T-helper 22 cell (primary cell): ENCODE data around the gene THAP7.
A peak's percentile ranks its signal among the peaks of the same experiment; 100 is the strongest.

Experiments
- DNase-seq: peaks from one replicate; pipeline ENCODE4 v3.0.0-alpha.2; 2020; ENCODE audit warnings: low read depth

THAP7 gene

DNA sequence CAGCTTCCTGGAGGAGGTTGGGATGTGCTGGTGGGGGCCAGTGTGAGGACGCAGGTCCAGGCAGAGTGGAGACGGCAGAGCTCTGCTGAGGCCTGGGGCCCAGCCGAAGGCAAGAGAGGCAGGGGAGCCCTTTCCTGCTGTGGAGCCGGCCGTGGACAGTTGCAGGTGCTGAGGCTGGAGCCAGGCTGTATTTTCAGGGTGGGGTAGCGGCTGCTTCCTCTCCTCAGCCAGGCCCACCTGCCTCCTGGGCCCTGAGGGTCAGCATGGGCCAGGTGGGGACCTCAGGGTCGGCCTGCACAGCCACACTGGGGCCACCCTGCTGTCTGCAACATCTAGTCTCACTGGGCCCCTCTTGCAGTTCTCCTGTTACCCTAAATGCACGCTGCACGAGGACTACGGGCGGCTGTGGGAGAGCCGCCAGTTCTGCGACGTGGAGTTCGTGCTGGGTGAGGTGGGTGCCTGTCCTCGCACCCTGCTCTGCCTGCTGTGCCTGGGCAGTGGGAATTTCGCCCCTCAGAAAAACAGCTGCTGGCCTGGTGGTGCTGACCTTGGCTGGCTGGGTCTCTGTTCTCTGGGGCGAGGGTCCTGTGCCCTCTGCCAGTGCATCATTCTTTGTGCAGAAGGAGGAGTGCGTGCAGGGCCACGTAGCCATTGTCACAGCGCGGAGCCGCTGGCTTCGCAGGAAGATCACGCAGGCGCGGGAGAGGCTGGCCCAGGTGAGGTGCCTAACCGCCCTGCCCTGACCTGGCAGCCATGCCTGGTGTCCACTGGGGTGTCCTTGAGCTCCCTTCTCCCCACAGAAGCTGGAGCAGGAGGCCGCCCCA lies 8.4 kb downstream of the THAP7 start:
- DNase-seq: no peak

DNA sequence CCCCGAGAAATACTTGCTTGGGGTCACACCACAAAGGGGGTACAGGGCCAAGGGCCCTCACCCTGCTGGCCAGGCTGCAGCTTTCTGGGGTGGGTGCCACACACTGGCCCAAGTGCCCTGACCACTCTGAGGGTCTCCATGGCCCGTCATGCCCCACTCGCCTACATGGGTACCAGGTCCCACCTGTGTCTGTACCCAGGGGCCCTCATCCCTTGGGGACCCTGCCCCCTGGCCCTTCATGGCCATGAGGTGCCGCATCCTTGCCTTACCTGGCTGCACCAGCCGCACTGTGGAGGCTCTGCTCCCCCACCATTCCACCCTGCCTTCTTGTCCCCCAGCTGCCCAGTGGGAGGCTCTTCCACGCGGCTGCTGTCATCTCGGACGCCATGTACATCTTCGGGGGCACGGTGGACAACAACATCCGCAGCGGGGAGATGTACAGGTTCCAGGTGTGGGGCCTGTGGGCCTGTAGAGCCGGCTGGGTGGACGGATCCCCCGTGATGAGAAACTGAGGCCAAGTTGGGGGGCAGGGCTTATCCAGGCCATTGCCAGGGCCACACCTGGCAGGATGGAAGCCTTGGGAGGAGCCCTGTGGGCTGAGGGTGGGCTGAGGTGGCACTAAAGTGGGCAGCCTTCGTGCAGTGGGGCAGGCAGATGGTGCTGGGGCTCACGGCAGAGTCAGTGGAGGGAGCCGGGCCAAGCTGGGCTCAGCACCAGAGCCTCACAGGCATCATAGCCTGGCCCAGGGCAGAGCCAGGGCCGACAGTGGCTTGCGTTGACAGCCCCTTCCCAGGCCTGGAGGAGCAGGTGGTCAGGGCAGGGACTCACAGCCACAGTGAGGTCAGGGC lies 9.2 kb downstream of the THAP7 start:
- no peak for DNase-seq

GRCh38 chr22:20992056-20992442 lies 9.9 kb downstream of the THAP7 start:
- DNase-seq: no peak

- no peak for DNase-seq
Measured at GRCh38 chr22:20991252-20992055, 10.5 kb downstream of the THAP7 start.

GRCh38 chr22:20990184-20991180 lies 11.4 kb downstream of the THAP7 start:
- DNase-seq: no peak

DNA sequence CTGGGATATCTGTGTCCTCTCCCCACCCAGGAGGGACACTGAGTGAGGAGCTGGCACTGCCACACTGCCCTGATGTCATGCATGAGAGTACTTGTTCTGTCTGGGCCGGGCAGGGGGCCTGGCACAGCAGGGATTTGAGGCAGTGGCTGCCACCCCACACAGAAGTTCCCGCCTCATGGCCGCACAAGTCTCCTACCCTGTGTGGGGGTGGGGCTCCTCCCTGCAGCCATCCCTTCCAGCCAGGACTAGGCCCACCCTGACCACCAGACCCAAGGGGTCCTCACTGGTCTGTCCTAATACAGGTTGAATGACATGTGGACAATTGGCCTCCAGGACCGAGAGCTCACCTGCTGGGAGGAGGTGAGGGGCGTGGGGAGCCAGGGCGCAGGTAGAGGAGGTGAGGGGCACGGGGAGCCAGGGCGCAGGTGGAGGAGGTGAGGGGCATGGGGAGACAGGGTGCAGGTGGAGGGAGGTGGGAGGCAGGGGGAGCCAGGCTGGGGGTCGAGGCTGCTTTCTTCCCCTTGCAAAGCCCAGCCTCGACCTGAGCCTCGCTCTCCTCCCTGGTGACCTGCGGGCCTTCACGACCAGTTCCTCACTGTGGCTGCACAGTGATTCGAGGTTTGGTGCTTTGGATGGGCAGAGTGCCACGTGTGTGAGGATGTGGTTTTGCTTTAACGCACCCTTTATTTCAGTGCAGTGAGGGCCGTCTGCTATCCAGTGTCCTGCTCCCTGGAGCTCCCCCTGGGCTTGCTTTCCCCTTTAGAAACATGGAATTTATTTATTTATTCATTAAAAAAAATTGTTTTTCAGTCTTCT lies 12.4 kb downstream of the THAP7 start:
- no peak for DNase-seq

DNA sequence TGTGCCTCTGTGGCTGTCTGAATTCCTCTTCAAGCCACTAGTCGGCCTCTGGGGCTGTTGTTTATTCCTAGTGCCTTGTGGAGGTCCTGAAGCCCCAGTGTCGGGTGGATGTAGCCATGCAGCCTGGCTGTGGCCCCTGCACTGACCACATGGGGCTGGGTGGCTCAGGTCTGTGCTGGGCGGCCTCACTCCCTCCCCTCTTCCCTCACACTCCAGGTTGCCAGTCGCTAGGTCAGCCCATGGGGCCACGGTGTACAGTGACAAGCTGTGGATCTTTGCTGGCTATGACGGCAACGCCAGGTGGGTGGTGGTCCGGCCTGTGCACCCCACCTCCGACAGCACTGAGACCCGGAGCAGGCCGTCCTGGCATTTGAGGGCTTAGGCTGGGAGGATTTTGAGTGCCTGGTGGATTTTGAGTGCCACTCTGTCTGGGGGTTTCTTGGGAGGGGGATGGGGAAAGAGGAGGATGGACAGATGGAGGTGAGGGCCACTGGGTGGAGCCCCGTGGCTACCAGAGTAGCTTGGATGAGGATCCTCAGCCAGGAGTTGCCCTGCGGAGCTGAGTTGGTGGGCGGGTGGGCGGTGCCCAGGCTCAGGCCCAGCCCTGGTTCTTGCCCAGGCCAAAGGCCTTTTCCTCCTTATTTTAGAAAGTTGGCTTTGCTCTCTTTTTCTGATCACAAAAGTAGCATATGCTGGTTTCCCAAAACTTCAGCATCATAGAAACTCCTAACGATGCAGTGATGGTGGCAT lies 13.2 kb downstream of the THAP7 start:
- DNase-seq: no peak

DNA sequence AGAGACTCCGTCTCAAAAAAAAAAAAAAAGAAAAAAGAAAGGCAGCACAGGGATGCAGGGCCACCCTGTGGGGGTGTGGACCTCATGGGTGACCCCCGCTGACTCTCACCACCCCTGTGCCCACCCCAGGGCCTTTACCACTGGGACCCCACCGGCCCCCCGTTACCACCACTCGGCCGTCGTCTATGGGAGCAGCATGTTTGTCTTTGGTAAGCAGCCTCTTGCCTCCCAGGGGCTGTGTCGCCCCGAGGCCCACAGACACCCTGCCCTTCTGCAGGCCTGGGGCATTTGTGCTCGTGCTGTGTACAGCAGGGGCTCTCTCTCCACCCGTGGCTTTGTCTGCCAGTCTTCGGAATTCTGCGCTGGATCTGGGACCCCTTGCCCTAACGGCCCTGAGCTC lies 14.5 kb downstream of the THAP7 start:
- DNase-seq: no peak

DNA sequence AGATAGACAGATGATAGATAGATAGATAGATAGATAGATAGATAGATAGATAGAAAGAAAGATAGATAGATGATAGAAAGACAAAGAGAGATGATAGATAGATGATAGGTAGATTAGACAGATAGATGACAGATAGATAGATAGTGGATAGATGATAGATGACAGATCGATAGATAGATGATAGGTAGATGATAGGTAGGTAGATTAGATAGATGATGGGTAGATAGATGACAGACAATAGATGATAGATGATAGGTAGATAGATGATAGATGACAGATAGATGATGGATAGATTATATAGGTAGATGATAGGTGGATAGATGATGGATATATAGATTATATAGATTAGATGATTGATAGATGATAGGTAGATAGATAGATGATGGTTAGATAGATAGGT lies 15.6 kb downstream of the THAP7 start:
- DNase-seq: no peak

- DNase-seq: no peak
Measured at GRCh38 chr22:20985720-20986119, 16.2 kb downstream of the THAP7 start.

DNA sequence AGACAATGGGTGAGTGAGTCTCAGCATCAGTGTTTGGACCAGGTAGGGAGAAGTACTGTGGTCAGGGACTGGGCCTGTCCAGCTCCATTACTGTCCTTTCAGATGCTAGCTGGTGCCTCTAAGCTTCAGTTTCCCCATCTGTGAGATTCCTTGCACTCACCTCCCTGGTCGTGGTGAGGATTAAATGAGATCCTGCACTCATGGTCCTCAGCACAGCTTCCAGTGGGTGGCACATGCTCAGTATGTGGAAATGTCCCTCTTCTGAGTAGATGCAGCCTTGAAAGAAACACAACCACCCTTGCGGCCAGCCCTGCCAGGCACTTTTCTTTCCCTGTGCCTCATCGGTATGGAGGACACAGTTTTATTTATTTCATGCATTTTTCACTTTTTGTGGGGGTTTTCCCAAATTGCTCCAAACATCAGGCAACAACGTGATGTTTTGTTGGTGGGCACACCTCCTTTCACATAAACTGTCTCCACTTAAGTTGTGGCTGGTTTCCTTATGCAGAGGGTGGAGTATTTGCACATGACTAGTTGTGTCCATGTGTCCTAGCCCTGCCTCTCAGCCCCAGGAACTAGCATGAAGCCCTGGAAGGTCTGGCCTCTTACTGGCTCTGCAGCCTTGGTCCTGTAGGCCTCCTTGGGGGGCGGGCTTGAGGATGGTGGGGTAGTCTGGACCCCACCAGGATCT lies 18.7 kb downstream of the THAP7 start:
- DNase-seq: no peak

DNA sequence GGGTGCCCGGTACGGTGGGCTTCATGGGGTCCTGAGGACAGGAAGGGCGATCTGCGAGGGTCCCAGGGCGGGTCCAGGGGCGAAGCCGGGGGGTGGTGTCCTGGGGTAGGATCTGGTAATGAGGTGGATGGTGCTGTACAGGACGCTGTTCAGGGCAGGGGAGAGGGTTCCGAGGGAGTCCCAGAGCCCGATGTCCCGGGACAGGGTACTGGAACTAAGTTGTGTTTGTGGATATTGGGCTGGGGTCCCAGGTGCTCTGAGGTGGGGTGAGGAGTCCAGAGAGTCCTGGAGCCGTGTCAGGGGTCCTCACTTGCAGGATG lies 19.4 kb downstream of the THAP7 start:
- DNase-seq: no peak

GRCh38 chr22:20981787-20982562 lies 19.9 kb downstream of the THAP7 start, which contains the start of gene LZTR1:
Gene LZTR1, plus strand, starts transcription at chr22:20982297. Its CDS starts 75 bp downstream, at chr22:20982372.
- DNase-seq: peak; percentile 48

GRCh38 chr22:20980938-20981722 lies 20.8 kb downstream of the THAP7 start:
- no peak for DNase-seq

DNA sequence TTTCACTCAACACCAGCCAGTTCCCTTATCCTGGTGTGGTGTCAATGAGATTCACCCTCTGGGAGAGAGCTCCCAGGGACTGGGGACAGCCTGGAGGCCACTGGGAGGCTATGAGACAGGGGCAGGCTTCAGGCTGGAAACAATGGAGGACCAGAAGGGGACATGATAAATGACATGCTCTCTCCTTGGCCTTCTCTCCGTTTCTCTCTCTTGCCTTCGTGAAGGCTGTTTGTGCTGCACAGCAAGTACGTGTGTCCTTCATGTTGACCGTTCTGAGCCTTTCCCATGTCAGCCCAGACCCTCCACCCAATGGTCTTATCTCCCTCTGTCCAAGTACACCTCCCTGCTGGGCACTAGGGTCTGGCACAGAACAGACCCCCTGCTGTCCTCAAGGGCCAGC lies 21.4 kb downstream of the THAP7 start:
- no peak for DNase-seq

- DNase-seq: no peak
Measured at GRCh38 chr22:20979940-20980453, 21.9 kb downstream of the THAP7 start.

DNA sequence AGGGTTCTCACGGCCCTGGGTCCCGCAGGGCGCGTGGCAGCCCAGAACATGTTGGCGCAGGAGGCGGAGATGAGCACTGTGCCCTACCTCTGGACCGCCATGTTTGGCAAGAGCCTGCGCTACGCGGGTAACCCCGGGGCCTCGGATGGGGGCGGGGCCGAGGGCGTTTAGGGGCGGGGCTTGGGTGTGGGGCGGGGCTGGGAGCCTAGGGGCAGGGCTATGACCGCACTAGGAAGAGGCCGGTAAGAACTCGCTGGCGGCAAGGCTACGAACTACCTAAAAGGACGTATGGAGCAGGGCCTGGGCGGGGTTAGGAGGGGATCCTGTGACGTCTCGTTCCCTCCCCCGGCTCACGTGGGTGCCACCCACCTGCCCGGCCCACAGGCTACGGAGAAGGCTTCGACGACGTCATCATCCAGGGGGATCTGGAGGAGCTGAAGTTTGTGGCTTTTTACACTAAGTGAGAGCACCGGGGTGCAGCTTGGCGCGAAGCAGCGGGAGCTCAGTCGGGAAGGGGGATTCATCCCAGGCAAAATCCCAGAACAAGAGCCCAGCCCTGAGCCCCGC lies 22.6 kb downstream of the THAP7 start:
- DNase-seq: peak; percentile 36
